MM.1S (cell line): ENCODE measurements around the gene FAM3D.

Experiments used
- DNase-seq: peaks from one replicate; pipeline ENCODE4 v3.0.0-alpha.2; 2015
- H2AFZ ChIP-seq: fragments of 300-600 bp; sonication (generic); 2 replicates; pipeline ENCODE4 v1.6.0; 2016; ENCODE audit warnings: antibody characterized with exemption, low read length
- H3F3A ChIP-seq: fragments of 300-600 bp; sonication (generic); 2 replicates; pipeline ENCODE4 v1.6.1; 2016; ENCODE audit warnings: mild to moderate bottlenecking, antibody characterized with exemption, low read length, moderate library complexity, mixed read lengths; ENCODE audit not compliant: insufficient read depth
- H3K27ac ChIP-seq: fragments of 300-600 bp; sonication (generic); 2 replicates; pipeline ENCODE4 v1.5.1; 2016; ENCODE audit warnings: mild to moderate bottlenecking, low read length
- H3K27me3 ChIP-seq: fragments of 300-600 bp; sonication (generic); replicated peaks from 2 replicates; pipeline ENCODE4 v1.6.0; 2016; ENCODE audit warnings: low read length; ENCODE audit not compliant: insufficient read depth
- H3K36me3 ChIP-seq: fragments of 300-600 bp; sonication (generic); replicated peaks from 2 replicates; pipeline ENCODE4 v1.6.1; 2016; ENCODE audit warnings: mild to moderate bottlenecking, low read length, mixed read lengths; ENCODE audit not compliant: insufficient read depth
- H3K4me1 ChIP-seq: fragments of 300-600 bp; sonication (generic); 2 replicates; pipeline ENCODE4 v1.6.1; 2016; ENCODE audit warnings: low read length, mixed read lengths
- H3K4me2 ChIP-seq: fragments of 300-600 bp; sonication (generic); 2 replicates; pipeline ENCODE4 v1.6.0; 2016; ENCODE audit warnings: low read depth, low read length
- H3K4me3 ChIP-seq: fragments of 300-600 bp; sonication (generic); 2 replicates; pipeline ENCODE4 v1.5.1; 2016; ENCODE audit warnings: low read length, mixed read lengths
- H3K79me2 ChIP-seq: fragments of 300-600 bp; sonication (generic); 2 replicates; pipeline ENCODE4 v1.6.1; 2016; ENCODE audit warnings: mixed run types, low read length, mixed read lengths
- H3K9ac ChIP-seq: fragments of 300-600 bp; sonication (generic); 2 replicates; pipeline ENCODE4 v1.6.1; 2016; ENCODE audit warnings: low read length, mixed read lengths
- H3K9me2 ChIP-seq: fragments of 300-600 bp; sonication (generic); replicated peaks from 2 replicates; pipeline ENCODE4 v1.6.1; 2016; ENCODE audit warnings: mild to moderate bottlenecking, low read length, mixed read lengths; ENCODE audit not compliant: insufficient read depth
- H3K9me3 ChIP-seq: fragments of 300-600 bp; sonication (generic); replicated peaks from 2 replicates; pipeline ENCODE4 v1.6.1; 2016; ENCODE audit warnings: mild to moderate bottlenecking, low read length, mixed read lengths; ENCODE audit not compliant: insufficient read depth
- H4K20me1 ChIP-seq: fragments of 300-600 bp; sonication (generic); 2 replicates; pipeline ENCODE4 v1.6.1; 2016; ENCODE audit warnings: mild to moderate bottlenecking, low read length, moderate library complexity, mixed read lengths; ENCODE audit not compliant: insufficient read depth
- EZH2 ChIP-seq: fragments of 300-600 bp; sonication (generic); optimal IDR thresholded peaks from 2 replicates; pipeline ENCODE3; 2017; ENCODE audit warnings: low read depth, mild to moderate bottlenecking, antibody characterized with exemption, low read length, mixed read lengths
- EZH2phosphoT487 ChIP-seq: fragments of 300-600 bp; sonication (generic); IDR thresholded peaks from 2 replicates; pipeline ENCODE4 v1.6.1; 2018; ENCODE audit warnings: antibody characterized with exemption, low read length
- TF ChIP-seq, protein P1 (sequence below): fragments of 300-600 bp; sonication (generic); IDR thresholded peaks from 2 replicates; pipeline ENCODE4 v1.5.1; 2016; ENCODE audit warnings: antibody characterized with exemption, low read length, mixed read lengths

Gene FAM3D

DNA sequence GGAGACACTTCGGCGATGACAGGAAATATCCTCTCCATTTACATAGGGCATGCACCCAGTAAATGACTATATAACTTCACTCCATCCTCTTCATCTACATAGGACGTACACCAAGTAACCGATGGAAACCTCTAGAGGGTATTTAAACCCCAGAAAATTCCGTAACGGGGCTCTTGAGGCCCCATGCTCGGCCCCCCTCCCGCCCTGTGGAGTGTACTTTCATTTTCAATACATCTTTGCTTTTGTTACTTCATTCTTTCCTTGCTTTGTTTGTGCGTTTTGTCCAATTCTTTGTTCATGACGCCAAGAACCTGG is 81.9 kb downstream of the FAM3D start:
- H3K27me3 ChIP-seq = no peaks in the 10 kb centered on the region
- TF ChIP-seq EZH2phosphoT487 (no peak), EZH2 (no peak)
- TF ChIP-seq, protein P1, sequence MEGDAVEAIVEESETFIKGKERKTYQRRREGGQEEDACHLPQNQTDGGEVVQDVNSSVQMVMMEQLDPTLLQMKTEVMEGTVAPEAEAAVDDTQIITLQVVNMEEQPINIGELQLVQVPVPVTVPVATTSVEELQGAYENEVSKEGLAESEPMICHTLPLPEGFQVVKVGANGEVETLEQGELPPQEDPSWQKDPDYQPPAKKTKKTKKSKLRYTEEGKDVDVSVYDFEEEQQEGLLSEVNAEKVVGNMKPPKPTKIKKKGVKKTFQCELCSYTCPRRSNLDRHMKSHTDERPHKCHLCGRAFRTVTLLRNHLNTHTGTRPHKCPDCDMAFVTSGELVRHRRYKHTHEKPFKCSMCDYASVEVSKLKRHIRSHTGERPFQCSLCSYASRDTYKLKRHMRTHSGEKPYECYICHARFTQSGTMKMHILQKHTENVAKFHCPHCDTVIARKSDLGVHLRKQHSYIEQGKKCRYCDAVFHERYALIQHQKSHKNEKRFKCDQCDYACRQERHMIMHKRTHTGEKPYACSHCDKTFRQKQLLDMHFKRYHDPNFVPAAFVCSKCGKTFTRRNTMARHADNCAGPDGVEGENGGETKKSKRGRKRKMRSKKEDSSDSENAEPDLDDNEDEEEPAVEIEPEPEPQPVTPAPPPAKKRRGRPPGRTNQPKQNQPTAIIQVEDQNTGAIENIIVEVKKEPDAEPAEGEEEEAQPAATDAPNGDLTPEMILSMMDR = no peak
- H3K9me3 ChIP-seq = no peaks in the 10 kb centered on the region
- H3K27ac ChIP-seq = no peak overlapping the region
- no peaks in the 10 kb centered on the region for H3K9me2 ChIP-seq
- no peaks in the 10 kb centered on the region for H3K79me2 ChIP-seq
- no peaks in the 10 kb centered on the region for H3F3A ChIP-seq
- H3K36me3 ChIP-seq = no peaks in the 10 kb centered on the region
- peak overlapping the region; percentile 78 for H3K4me2 ChIP-seq
- H3K4me1 ChIP-seq = 0 out of 2 replicates have a peak, but pooled peaks cover 3% of the 10 kb centered on the region
- peak overlapping the region; percentile 44; the same call in 1 of the 2 replicates for H3K9ac ChIP-seq
- H4K20me1 ChIP-seq = no peaks in the 10 kb centered on the region
- DNase-seq = peak; percentile 27
- peak overlapping the region; percentile 96 for H2AFZ ChIP-seq
- peak overlapping the region; percentile 88 for H3K4me3 ChIP-seq
